ENCODE results near the gene ZNF780A.

The ZNF780A gene

DNA sequence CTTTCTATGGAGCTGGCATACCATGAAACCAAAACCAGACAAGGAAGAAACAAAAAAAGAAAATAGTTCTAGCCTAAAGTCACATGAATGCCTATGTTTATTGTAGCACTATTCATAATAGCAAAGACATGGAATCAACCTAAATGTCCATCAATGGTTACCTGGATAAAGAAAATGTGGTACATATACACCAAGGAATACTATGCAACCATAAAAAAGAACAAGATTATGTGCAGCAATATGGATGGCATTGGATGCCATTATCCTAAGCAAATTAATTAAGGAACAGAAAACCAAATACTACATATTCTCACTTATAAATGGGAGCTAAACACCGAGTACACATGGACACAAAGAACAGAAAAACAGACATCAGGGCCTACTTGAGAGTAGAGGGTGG, 10.5 kb downstream of the ZNF780A start:
- Histone ChIP-seq H3K27ac (ENCODE audit: low read depth, low read length) (no peak overlapping the region), H4K20me1 (ENCODE audit: low read depth, low read length) (no peaks in the 10 kb centered on the region), H3K4me3 (ENCODE audit: insufficient read depth, low read length, poor library complexity, severe bottlenecking) (no peak overlapping the region), H3K79me2 (ENCODE audit: insufficient read depth, low read length) (peaks cover 5% of the 10 kb centered on the region; the same call in 1 of the 2 replicates), H3K9ac (ENCODE audit: low read length) (no peak overlapping the region), H3K9me3 (ENCODE audit: insufficient read depth, low read length) (peaks cover 11% of the 10 kb centered on the region; the same call in 1 of the 2 replicates), H3K9me2 (replicated peaks; ENCODE audit: insufficient read depth, low read length) (no peaks in the 10 kb centered on the region), H2AFZ (ENCODE audit: low read depth, low read length, severe bottlenecking) (no peak overlapping the region), H3K27me3 (ENCODE audit: low read length) (no peaks in the 10 kb centered on the region), H3F3A (ENCODE audit: insufficient read depth) (no peaks in the 10 kb centered on the region), H3K36me3 (ENCODE audit: low read length) (peaks cover 62% of the 10 kb centered on the region), H3K4me2 (ENCODE audit: low read depth, low read length, poor library complexity, severe bottlenecking) (no peak overlapping the region)
- TF ChIP-seq, protein P1, sequence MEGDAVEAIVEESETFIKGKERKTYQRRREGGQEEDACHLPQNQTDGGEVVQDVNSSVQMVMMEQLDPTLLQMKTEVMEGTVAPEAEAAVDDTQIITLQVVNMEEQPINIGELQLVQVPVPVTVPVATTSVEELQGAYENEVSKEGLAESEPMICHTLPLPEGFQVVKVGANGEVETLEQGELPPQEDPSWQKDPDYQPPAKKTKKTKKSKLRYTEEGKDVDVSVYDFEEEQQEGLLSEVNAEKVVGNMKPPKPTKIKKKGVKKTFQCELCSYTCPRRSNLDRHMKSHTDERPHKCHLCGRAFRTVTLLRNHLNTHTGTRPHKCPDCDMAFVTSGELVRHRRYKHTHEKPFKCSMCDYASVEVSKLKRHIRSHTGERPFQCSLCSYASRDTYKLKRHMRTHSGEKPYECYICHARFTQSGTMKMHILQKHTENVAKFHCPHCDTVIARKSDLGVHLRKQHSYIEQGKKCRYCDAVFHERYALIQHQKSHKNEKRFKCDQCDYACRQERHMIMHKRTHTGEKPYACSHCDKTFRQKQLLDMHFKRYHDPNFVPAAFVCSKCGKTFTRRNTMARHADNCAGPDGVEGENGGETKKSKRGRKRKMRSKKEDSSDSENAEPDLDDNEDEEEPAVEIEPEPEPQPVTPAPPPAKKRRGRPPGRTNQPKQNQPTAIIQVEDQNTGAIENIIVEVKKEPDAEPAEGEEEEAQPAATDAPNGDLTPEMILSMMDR (IDR thresholded peaks at IDR 0.05; ENCODE audit: insufficient read depth, low read length, poor library complexity, severe bottlenecking), result no peak
- no peak for TF ChIP-seq EZH2phosphoT487 (conservative IDR thresholded peaks at IDR 0.05; ENCODE audit: low read length)

DNA sequence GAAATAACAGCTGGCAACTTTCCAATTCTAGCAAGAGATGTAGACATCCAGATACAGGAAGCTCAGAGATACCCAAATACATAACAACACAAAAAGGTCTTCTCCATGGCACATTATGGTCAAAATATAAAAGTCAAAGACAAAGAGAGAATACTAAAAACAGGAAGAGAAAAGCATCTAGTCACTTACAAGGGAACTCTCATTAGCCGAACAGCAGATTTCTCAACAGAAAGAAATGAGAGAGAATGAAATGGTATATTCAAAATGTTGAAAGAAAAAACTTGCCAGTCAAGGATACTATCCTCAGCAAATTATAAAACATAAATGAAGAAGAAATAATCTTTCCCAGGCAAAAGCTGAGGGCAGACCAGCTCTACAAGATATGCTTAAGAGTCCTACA, 12.4 kb downstream of the ZNF780A start:
- no peaks in the 10 kb centered on the region for H3K27me3 ChIP-seq (ENCODE audit: low read length)
- H3K9me2 ChIP-seq (replicated peaks; ENCODE audit: insufficient read depth, low read length), result no peaks in the 10 kb centered on the region
- no peak overlapping the region for H3K9ac ChIP-seq (ENCODE audit: low read length)
- no peaks in the 10 kb centered on the region for H3K79me2 ChIP-seq (ENCODE audit: insufficient read depth, low read length)
- no peak for TF ChIP-seq EZH2phosphoT487 (conservative IDR thresholded peaks at IDR 0.05; ENCODE audit: low read length)
- TF ChIP-seq, protein P1 (IDR thresholded peaks at IDR 0.05; ENCODE audit: insufficient read depth, low read length, poor library complexity, severe bottlenecking), result no peak
- H3K9me3 ChIP-seq (ENCODE audit: insufficient read depth, low read length), result peaks cover 18% of the 10 kb centered on the region; the same call in 1 of the 2 replicates
- H4K20me1 ChIP-seq (ENCODE audit: low read depth, low read length), result no peaks in the 10 kb centered on the region
- no peak overlapping the region for H3K27ac ChIP-seq (ENCODE audit: low read depth, low read length)
- peaks cover 77% of the 10 kb centered on the region for H3K36me3 ChIP-seq (ENCODE audit: low read length)
- no peak overlapping the region for H3K4me2 ChIP-seq (ENCODE audit: low read depth, low read length, poor library complexity, severe bottlenecking)
- H2AFZ ChIP-seq (ENCODE audit: low read depth, low read length, severe bottlenecking), result no peak overlapping the region
- no peak overlapping the region for H3K4me3 ChIP-seq (ENCODE audit: insufficient read depth, low read length, poor library complexity, severe bottlenecking)
- no peaks in the 10 kb centered on the region for H3F3A ChIP-seq (ENCODE audit: insufficient read depth)

DNA sequence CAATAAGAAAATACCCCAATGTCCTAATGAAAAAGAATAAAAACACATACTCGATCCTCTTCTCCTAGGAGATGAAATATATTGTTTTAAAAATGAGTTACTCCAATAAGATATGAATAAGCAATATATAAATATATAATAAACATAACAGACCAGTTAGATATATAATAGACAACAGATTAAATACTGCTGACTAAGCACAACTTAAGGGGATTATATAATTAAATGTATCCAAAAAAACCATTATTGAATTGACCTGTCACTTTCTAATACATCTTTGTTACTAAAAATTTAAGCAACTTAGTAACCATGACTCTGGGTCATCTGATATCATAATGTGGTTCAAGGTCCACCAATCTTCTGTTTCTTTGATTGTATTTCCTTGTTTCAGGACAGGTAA, 20.7 kb downstream of the ZNF780A start:
- no peak overlapping the region for H2AFZ ChIP-seq (ENCODE audit: low read depth, low read length, severe bottlenecking)
- H3F3A ChIP-seq (ENCODE audit: insufficient read depth), result no peaks in the 10 kb centered on the region
- no peaks in the 10 kb centered on the region for H3K27me3 ChIP-seq (ENCODE audit: low read length)
- no peak overlapping the region for H3K4me2 ChIP-seq (ENCODE audit: low read depth, low read length, poor library complexity, severe bottlenecking)
- H3K79me2 ChIP-seq (ENCODE audit: insufficient read depth, low read length), result no peaks in the 10 kb centered on the region
- H3K36me3 ChIP-seq (ENCODE audit: low read length), result peaks cover 20% of the 10 kb centered on the region
- H3K9me2 ChIP-seq (replicated peaks; ENCODE audit: insufficient read depth, low read length), result no peaks in the 10 kb centered on the region
- no peaks in the 10 kb centered on the region for H4K20me1 ChIP-seq (ENCODE audit: low read depth, low read length)
- peaks cover 9% of the 10 kb centered on the region; the same call in 1 of the 2 replicates for H3K9me3 ChIP-seq (ENCODE audit: insufficient read depth, low read length)
- H3K4me3 ChIP-seq (ENCODE audit: insufficient read depth, low read length, poor library complexity, severe bottlenecking), result no peak overlapping the region
- H3K9ac ChIP-seq (ENCODE audit: low read length), result no peak overlapping the region
- H3K27ac ChIP-seq (ENCODE audit: low read depth, low read length), result no peak overlapping the region
- no peak for TF ChIP-seq EZH2phosphoT487 (conservative IDR thresholded peaks at IDR 0.05; ENCODE audit: low read length)
- TF ChIP-seq, protein P1 (IDR thresholded peaks at IDR 0.05; ENCODE audit: insufficient read depth, low read length, poor library complexity, severe bottlenecking), result no peak

All from SU-DHL-6 (cell line).